Measurements from ENCODE around the gene RRP8. TPM values are rescaled to one million over a fixed set of nuclear protein-coding genes. Genes with fewer than 3 reads are reported as not detected.

Gene RRP8
- total RNA-seq, 1 experiment from 2014 or later: 16.0 TPM

GRCh38 chr11:6632116-6633073 is 29.0 kb upstream of the RRP8 start:
- Histone ChIP-seq H2AFZ (ENCODE audit: low read length) (no peak overlapping the region), H3K14ac (ENCODE audit: insufficient read depth, low read length) (no peak overlapping the region), H3K9ac (ENCODE audit: extremely low read depth, insufficient read length, low read length) (no peak overlapping the region), H3K9me3 (ENCODE audit: control insufficient read depth, low read depth, low read length) (no peaks in the 10 kb centered on the region), H4K91ac (ENCODE audit: insufficient read length, low read depth, low read length) (no peak overlapping the region), H3K4me1 (ENCODE audit: insufficient read depth, low read length) (no peaks in the 10 kb centered on the region), H2BK12ac (ENCODE audit: insufficient read length, low read depth, low read length) (no peak overlapping the region), H4K8ac (replicated peaks; ENCODE audit: insufficient read length, low read depth, low read length) (no peak overlapping the region), H4K5ac (ENCODE audit: insufficient read length, low read depth, low read length) (no peak overlapping the region), H2BK5ac (ENCODE audit: insufficient read length, low read length) (no peak overlapping the region), H3K56ac (ENCODE audit: insufficient read length, low read depth, low read length) (no peak overlapping the region), H2BK15ac (ENCODE audit: low read depth, low read length) (no peak overlapping the region), H3K4me2 (ENCODE audit: insufficient read depth, insufficient read length, low read length) (no peak overlapping the region), H3K27ac (ENCODE audit: insufficient read length, low read depth, low read length) (no peak overlapping the region), H2BK120ac (ENCODE audit: low read depth, low read length, poor library complexity, severe bottlenecking) (no peak overlapping the region), H2BK20ac (ENCODE audit: low read depth, low read length, poor library complexity, severe bottlenecking) (no peak overlapping the region), H3K18ac (ENCODE audit: insufficient read length, low read depth, low read length) (no peak overlapping the region), H2AK5ac (ENCODE audit: insufficient read length, low read length) (no peak overlapping the region), H3K27me3 (ENCODE audit: insufficient read depth, low read length) (peaks cover 18% of the 10 kb centered on the region; the same call in 1 of the 2 replicates), H3T11ph (ENCODE audit: low read length) (no peak overlapping the region), H3K79me2 (ENCODE audit: insufficient read depth, low read length) (no peaks in the 10 kb centered on the region), H3K79me1 (ENCODE audit: insufficient read depth, low read depth, low read length, poor library complexity, severe bottlenecking) (no peaks in the 10 kb centered on the region), H3K4ac (ENCODE audit: low read depth, low read length) (no peak overlapping the region), H4K20me1 (ENCODE audit: control insufficient read depth, insufficient read depth, insufficient read length) (no peaks in the 10 kb centered on the region), H3K23ac (ENCODE audit: insufficient read length, low read depth, low read length) (no peak overlapping the region), H3K23me2 (ENCODE audit: insufficient read length, low read depth, low read length, poor library complexity, severe bottlenecking) (peaks cover 9% of the 10 kb centered on the region)
- no CpG with 5 or more reads among the region's 29 CpGs for WGBS (ENCODE audit: extremely low coverage, insufficient read length, low lambda C conversion rate)
- TF ChIP-seq CTCF (conservative IDR thresholded peaks at IDR 0.05): no peak
- DNase-seq: peak; percentile 22
- Mint-ChIP-seq H3K27ac (no peak overlapping the region; a peak in 1 of 7 replicates), H3K27me3 (ENCODE audit: low read depth) (peaks cover 49% of the 10 kb centered on the region), H3K9me3 (no peaks in the 10 kb centered on the region), H3K36me3 (ENCODE audit: insufficient read depth in 1 of 3, low read depth in 3 of 3) (peaks cover 2 to 18% (median 8%) of the 10 kb centered on the region in 3 experiments; a peak in 6 of 7 replicates), H3K4me3 (no peak overlapping the region), H3K4me1 (peaks cover 3% of the 10 kb centered on the region in 2 experiments; a peak in 2 of 4 replicates)
